B cell (primary cell): ENCODE data around the gene PDE11A.

Experiments used
- CTCF ChIP-seq: fragments of 200-600 bp; IDR thresholded peaks from one replicate; pipeline ENCODE4 v1.8.0; 2022; ENCODE audit warnings: antibody characterized with exemption, mild to moderate bottlenecking
- EZH2 ChIP-seq: IDR thresholded peaks from 2 replicates; pipeline ENCODE4 v1.6.1; 2012; ENCODE audit warnings: borderline replicate concordance, low read depth, mild to moderate bottlenecking, moderate library complexity, low read length; ENCODE audit not compliant: insufficient read depth, poor library complexity, severe bottlenecking

GRCh38 chr2:177671662-177672061 lies 400.9 kb downstream of the PDE11A start:
- TF ChIP-seq CTCF (no peak), EZH2 (no peak)
